Ureter (tissue), 1 donor: ENCODE measurements around the gene SLC22A2. TPM values are rescaled to one million over a fixed set of nuclear protein-coding genes. Genes with fewer than 3 reads are reported as not detected.
"Not testable (repeated sequence)": the region's sequence is repeated elsewhere in the genome, so short reads cannot be mapped to it uniquely, and the experiment has no call there.

ENCODE experiments used
- DNase-seq: peaks from one replicate; pipeline ENCODE4 v3.0.0-alpha.2; 2020; ENCODE audit warnings: low spot score
- total RNA-seq: library from RNA; stranded (reverse); gene quantifications from one replicate; pipeline ENCODE4 v1.2.4, GENCODE V29; 2023
- donor health status: DM: yes; HTN: yes; CAD: no.

SLC22A2 gene
- total RNA-seq, 1 donor from 2014 or later: not detected

DNA sequence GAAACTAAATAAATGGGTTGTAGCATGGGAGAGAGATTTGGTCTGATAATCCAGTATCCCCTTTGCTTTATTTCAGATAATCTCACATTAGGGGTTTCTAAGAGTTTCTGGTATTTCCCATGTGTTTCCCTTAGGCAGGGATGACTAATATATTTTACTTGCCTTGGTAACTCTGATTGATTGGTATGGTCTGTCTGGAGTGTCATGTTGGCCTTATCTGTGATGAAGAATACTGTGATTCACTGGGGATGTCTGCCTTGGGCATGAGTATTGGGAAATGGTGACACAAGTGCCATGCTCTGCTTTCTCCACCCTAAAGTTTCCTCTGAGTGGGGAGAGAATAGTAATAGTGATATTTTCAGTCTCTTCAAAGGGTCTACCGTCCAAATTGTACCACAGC is 10.1 kb downstream of the SLC22A2 start:
- no peak for DNase-seq

DNA sequence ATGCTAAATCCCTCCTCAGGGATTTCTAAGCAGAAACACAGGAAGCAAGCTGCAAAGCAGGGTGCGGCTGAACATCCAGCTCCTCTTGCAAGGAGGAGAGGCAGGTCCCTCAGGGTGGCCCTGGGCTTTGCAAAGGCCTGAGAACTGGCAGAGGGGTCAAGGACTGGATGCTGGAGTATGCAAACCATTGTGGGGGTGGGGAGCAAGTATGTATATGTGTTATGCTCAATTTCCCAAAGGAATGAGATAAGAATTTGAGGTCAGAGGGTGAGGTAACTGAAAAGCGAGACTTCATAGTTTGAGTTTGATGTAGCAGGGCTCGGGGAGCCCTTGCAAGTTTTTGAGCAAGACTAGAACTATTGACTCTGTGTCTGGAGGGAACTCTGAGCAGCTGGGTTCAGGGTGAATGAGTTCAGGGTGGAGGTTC is 11.2 kb downstream of the SLC22A2 start:
- no peak for DNase-seq

DNA sequence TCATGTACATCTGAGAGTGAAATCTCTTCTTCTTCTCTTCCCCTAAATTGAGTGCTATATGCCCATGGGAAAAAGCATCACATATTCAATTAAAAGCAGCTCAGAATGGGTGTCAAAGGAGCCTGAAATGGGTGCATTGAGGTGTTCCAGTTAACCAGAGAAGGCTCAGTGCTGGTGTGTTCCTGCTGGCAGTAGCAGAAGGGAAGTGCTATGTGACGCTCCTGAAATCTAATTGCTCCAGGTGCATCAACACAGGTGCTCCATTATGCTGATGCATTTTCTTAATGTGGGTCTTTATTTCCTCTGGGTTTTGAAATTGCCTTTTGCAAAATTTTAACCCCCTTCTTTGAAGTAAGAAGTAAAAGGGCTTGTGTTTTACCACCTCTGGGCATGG is 17.9 kb downstream of the SLC22A2 start:
- DNase-seq: no peak

GRCh38 chr6:160239929-160240690 is 18.5 kb downstream of the SLC22A2 start:
- no peak for DNase-seq

- no peak for DNase-seq
Measured at GRCh38 chr6:160238761-160239751, 19.6 kb downstream of the SLC22A2 start.

DNA sequence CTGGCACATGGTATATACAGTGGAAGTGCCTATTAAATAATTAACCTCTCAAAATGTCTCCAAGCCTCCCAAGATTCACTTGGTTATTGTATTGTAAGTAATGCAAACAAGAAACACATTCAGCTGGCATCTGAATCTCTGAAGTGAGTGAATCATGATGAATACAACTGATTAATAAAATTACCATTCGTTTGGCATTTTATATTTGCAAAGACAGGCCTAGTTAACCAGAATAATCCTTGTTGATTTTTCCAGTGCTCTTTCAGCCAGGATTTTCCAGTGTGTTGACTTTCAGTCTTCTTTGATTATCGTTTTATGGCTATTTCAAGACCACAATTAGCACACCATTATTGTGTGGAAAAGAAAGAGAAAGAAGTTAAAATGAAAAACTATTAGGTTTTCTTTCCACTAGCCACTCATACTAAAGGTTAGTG is 20.3 kb downstream of the SLC22A2 start:
- no peak for DNase-seq

DNA sequence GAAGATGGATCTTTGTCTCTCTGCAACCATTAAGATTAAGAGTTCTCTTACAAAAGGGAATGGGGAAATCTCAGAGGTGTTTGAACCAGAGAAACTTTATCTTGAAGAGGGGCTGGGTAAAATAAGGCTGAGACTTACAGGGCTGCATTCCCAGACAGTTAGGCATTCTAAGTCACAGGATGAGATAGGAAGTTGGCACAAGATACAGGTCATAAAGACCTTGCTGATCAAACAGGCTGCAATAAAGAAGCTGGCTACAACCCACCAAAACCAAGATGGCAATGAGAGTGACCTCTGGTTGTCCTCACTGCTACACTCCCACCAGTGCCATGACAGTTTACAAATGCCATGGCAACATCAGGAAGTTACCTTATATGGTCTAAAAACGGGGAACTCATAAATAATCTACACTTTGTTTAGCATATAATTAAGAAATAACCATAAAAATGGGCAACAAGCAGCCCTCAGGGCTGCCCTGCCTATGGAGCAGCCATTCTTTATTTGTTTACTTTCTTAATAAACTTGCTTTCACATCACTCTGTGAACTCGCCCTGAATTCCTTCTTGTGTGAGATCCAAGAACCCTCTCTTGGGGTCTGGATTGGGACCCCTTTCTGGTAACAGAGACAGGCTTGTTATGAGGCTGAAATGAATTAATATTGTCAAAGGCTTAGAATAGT is 20.9 kb downstream of the SLC22A2 start:
- not testable (repeated sequence) for DNase-seq

DNA sequence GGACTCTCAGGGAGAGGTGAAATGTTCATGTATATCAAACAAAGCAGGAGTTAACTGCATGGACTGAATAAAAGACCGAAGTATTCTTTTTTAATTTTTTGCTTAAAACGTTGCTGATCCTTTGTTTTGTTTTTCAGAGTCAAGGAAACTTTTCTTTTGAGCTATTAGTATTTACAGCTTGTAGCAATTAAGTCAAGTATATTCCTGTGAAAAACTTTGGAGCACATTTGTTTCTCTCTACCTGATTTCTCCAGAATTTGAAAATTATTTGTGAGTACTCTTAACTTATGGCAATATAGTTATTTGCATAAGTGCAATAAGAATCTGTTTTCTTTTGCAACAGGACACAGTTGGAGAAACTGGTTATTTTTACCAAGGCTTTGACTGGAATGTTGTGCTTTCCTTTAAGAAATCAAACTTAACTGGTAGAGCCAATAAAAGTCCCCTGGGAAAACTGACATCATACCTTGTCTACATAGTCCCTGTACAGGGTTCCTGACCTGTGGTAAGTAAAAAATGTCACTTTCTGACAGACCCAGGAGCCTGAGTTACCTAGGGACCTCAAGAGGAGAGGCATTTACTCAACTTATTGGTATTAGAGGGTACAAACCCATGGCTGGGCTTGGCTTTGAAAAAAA is 22.3 kb downstream of the SLC22A2 start:
- DNase-seq: not testable (repeated sequence)

DNA sequence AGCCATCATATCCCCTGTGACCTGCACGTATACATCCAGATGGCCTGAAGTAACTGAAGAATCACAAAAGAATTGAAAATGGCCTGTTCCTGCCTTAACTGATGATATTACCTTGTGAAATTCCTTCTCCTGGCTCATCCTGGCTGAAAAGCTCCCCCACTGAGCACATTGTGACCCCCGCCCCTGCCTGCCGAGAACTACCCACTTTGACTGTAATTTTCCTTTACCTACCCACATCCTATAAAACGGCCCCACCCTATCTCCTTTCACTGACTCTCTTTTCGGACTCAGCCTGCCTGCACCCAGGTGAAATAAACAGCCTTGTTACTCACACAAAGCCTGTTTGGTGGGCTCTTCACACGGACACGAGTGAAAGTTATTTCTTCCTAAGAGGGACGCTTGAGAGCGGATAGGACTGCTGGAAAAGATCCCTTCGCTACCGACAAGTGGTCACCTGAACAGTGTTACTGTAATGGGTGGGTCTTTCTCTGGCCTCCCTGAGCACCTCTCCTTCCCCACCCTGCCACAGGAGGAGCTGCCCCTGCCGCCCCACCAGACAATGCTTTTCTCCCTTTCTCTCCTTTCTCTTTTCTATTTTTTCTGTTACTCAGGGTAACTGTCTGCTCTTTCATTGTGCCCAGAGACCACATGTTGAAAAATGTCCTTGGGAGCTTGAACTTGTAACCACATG is 24.5 kb downstream of the SLC22A2 start:
- DNase-seq: not testable (repeated sequence)

DNA sequence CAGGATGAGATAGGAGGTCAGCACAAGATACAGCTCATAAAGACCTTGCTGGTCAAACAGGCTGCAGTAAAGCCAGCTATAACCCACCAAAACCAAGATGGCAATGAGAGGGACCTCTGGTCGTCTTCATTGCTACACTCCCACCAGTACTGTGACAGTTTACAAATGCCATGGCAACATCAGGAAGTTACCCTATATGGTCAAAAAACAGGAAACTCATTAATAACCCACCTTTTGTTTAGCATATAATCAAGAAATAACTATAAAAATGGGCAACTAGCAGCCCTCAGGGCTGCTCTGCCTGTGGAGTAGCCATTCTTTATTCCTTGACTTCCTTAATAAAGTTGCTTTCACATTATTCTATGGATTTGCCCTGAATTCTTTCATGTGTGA is 30.9 kb downstream of the SLC22A2 start:
- DNase-seq: no peak

- no peak for DNase-seq
Measured at GRCh38 chr6:160227038-160227768, 31.4 kb downstream of the SLC22A2 start.

DNA sequence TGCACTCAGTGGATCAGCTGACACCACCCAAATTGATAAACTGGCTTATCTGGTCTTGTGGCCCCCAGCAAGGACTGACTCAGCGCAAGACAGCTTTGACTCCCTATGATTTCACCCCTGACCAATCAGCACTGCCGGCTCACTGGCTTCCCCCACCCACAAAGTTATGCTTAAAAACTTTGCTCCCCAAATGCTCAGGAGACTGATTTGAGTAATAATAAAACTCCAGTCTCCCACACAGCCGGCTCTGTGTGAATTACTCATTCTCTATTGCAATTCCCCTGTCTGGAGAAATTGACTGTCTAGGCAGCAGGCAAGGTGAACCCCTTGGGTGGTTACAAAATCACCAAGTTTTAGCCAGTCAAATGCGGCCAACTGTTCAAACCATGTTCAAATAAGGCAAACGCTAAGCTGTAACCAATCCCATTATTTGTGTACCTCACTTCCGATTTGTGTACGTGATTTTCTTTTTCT is 32.5 kb downstream of the SLC22A2 start:
- DNase-seq: no peak

DNA sequence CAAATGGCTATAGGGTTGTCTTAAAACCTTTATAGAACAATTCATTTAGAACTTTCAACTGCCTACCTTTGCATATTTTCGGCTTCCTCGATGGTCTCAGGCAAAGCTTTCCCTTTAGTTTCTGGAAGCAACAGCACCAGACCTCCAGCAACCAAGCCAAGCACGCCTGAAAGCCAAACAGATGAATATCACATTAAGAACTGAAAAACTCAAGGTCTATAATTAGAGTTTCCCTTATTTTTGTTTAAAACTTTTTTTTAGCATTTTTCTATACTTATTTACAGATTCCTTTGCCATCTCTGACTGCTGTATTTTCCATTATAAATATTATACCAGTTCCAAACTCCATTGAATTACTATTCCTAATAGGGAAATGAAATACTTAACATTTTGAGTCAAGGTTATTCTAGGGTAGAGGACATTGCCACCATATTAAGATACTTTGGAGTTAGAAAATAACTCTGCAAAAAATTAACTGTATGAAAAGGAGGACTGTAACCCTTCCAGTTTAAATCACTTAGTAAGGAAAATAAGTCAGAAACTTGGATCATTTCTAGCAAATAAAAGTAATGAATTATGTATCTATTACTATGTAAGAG is 33.9 kb downstream of the SLC22A2 start:
- no peak for DNase-seq

GRCh38 chr6:160222491-160222890 is 36.1 kb downstream of the SLC22A2 start:
- no peak for DNase-seq

GRCh38 chr6:160221918-160222317 is 36.7 kb downstream of the SLC22A2 start:
- no peak for DNase-seq

DNA sequence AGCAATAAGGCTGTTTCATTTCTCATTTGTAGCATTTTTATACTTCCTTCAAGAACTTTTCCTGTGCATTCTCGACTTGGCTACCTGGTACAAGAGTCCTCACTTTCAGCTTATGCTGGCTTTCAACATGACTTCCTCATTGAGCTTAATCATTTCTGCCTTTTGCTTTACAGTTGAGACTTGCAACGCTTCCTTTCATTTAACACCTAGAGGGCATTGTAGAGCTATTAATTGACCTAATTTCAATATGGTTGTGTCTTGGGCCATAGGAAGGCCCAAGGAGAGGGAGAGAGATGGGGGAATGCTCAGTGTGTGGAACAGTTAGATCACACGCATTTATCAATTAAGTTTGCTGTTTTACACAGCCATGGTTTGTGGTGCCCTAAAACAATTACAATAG is 37.2 kb downstream of the SLC22A2 start:
- DNase-seq: no peak

DNA sequence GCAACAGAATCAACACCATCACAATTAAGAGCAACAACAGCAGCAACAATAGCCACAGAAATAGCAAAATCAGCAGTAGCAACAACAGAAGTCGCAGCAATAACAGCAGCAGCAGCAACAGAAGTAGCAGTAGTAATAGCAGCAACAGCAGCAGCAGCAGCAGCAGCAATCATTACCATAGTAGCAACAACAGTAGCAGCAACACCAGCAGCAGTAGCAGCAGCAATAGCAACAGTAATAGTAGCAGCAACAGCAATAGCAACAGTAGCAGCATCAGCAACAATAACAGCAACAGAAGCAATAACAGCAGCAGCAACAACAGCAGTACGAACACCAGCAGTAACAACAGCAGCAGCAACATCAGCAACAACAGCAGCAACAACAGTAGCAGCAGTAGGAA is 39.8 kb downstream of the SLC22A2 start:
- DNase-seq: no peak

- no peak for DNase-seq
Measured at GRCh38 chr6:160217863-160218262, 40.8 kb downstream of the SLC22A2 start.

DNA sequence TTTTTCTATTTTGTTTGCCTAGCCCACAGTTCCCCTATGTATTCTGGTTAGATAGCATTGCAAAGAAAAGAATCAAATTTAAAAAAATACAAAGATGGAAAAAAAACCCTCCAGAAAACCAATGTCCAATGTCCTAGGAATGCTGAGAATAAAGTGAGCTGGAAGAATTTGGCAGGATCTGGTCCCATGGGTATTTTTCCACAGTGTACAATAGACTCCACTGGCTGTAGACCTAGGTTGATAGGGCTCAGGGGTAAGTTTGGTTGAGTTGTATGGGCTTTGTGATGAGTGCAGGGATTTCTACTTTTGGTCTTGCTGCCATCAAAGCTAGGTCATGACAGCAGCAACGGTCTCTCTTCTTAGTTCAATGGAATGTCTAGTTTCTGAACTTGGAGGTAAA is 41.5 kb downstream of the SLC22A2 start:
- no peak for DNase-seq

DNA sequence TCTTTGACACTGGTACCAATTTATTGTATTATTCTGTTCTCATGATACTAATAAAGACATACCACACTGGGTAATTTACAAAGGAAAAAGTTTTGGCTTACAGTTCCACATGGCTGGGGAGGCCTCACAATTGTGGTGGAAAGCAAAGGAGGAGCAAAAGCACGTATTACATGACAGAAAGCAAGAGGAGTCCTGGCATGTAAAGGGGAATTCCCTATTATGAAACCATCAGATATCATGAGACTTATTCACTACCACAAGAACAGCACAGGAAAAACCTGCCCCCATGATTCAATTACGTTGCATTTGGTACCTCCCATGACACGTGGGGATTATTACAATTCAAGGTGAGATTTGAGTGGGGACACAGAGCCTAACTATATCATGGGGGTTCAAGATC is 43.4 kb downstream of the SLC22A2 start:
- no peak for DNase-seq
